GM12892 (cell line): ENCODE measurements around the gene CDCA7L. TPM values are rescaled to one million over a fixed set of nuclear protein-coding genes. Genes with fewer than 3 reads are reported as not detected.

Experiments used
- DNase-seq: peaks from one replicate; pipeline ENCODE4 v3.0.0; 2011; ENCODE audit not compliant: insufficient read length
- FAIRE-seq: peaks from 2 replicates; lab custom pipeline; 2011; peaks lifted over from hg19 to GRCh38; lab: Jason Lieb, UNC
- POLR2A ChIP-seq: IDR thresholded peaks from 2 replicates; pipeline ENCODE4 v1.6.1; 2011; ENCODE audit warnings: low read depth, low read length, control low read depth
- POLR2AphosphoS5 ChIP-seq: IDR thresholded peaks from 2 replicates; pipeline ENCODE4 v1.6.1; 2011; ENCODE audit warnings: low read depth, low read length, control low read depth
- TAF1 ChIP-seq: IDR thresholded peaks from 2 replicates; pipeline ENCODE4 v1.6.1; 2011; ENCODE audit warnings: low read depth, mild to moderate bottlenecking, control low read depth, low read length, borderline replicate concordance
- polyA plus RNA-seq: library from polyadenylated mRNA; unstranded; fragments of >200 nt; gene quantifications from one replicate; pipeline ENCODE4 v1.2.1, GENCODE V29; 2012; ENCODE audit warnings: missing spikeins, inconsistent platforms; ENCODE audit not compliant: missing spikeins

The CDCA7L gene, protein sequence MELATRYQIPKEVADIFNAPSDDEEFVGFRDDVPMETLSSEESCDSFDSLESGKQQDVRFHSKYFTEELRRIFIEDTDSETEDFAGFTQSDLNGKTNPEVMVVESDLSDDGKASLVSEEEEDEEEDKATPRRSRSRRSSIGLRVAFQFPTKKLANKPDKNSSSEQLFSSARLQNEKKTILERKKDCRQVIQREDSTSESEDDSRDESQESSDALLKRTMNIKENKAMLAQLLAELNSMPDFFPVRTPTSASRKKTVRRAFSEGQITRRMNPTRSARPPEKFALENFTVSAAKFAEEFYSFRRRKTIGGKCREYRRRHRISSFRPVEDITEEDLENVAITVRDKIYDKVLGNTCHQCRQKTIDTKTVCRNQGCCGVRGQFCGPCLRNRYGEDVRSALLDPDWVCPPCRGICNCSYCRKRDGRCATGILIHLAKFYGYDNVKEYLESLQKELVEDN
- polyA plus RNA-seq, result 42.0 TPM

DNA sequence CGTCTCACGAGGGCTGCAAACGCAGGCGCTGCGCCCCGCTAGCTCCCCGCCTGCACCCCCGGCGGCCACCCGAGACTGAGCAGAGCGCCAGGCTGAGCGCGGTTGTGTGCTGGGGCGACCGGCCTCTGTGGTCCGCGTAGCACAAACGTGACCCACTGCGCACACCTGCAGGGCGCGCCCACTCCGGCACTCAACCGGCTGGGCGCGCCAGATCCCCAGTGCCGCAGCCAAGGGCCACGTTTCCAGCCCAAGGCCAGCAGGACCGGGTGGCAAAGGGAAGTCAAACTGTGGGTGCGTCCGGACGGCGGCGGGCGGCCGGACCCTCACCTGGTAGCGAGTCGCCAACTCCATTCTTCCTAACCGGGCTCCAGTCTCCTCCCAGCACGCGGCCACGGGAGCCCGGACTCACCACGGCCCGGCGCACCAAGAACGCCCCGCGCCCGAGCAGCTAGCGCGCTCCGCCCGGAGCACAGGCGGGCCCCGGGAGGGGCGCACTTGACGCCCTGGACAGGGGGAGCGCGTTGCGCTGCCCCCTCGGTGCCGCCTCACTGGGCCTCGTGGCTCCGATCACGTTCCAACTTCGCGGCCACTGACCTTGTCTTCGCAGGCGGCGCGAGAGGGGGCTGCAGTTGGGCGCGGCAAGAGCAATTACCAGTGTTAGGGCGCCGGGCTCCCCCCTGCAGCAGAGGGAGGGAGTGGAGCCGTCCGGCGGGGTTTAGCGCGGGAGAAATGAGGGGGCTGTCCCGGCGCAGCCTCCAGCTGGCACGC is at the start of gene CDCA7L:
CDCA7L (minus strand) TSS at position 446 of the 768 bp plus-strand sequence; CDS start at position 351, 95 bp downstream.
- peak; percentile 83 for DNase-seq
- TF ChIP-seq POLR2A, result peak; percentile 88
- TF ChIP-seq TAF1, result peak; percentile 52; the same call in 1 of the 2 replicates
- TF ChIP-seq POLR2AphosphoS5, result peak; percentile 72

DNA sequence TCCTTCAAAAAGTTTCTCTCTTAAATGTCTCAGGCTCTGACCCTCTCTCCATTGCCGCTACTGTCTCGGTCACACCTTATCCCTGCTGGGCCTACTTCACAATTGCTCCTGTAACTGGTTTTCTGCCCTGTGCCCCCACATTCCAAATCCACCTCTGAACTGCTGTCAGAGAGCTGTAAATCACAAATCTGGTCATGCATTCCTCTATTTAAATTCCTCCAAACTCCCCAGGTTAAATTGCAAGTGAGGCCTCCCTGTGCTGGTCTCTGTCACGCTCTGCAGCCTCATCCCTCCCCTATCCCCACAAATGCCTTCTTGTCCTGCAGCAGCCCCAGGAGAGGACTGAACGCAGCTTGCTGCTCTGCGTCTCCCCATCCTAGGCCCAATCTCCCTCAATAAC is 40.4 kb upstream of the CDCA7L start:
- TF ChIP-seq TAF1 (no peak), POLR2A (no peak), POLR2AphosphoS5 (no peak)
- FAIRE-seq, result no peak
- no peak for DNase-seq

More for the DNA sequence above, at the start of gene CDCA7L:
- peak; percentile 94 for FAIRE-seq

DNA sequence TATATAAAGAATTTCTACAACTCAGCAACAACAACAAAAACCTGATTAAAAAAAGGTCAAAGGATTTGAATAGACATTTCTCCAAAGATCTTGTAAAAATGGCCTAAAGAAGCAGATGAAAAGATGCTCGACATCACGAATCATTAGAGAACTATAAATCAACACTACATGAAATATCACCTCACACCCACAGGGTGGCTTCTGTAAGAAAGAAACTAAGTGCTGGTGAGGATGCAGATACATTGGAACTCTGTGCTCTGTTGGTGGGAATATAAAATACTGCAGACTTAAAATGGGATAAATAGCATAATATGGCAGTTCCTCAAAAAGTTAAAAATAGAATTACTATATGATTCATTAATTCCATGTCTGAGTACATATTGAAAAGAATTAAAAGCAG is 38.3 kb upstream of the CDCA7L start:
- FAIRE-seq, result no peak
- DNase-seq, result no peak
- TF ChIP-seq TAF1 (no peak), POLR2AphosphoS5 (no peak), POLR2A (no peak)

DNA sequence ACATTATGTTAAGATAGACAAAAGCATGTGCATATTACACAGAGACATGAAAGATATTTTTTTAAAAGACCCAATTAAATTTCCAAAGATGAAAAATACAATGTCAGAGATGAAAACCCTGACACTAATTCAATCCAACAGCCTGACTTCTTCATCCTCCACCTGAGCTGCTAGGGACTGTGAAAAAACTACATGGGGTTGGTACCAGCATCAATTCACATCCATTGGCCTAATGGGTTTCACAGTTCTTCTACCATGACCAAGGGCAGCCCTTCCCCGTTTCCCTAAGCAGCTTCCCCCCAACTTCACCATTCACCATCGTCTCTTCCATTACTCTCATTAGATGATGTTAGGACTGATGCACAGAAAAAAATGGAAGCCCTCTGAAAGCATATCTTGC is 37.4 kb upstream of the CDCA7L start:
- TF ChIP-seq POLR2AphosphoS5 (no peak), TAF1 (no peak), POLR2A (no peak)
- DNase-seq (no peak), FAIRE-seq (no peak)

DNA sequence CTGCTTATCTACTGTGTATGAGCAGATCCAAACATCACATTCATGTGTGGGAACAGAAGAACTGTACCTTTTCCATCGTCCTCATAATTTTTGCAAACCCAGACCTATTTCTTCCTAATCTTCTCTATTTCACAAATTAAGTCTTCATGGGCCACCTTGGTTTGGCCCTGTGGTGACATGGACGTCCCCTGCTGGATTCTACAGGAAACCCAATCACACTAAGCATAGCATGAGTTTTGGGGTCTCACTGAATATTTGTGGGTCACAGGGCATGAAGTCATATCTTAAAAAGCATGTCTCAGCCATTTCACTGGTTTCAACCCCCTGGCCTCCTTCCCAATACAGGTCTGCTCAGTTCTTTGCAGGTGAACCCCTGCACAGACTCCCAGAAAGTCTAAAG is 35.8 kb upstream of the CDCA7L start:
- FAIRE-seq (no peak), DNase-seq (no peak)
- TF ChIP-seq POLR2A, result no peak
- no peak for TF ChIP-seq TAF1
- TF ChIP-seq POLR2AphosphoS5, result no peak

DNA sequence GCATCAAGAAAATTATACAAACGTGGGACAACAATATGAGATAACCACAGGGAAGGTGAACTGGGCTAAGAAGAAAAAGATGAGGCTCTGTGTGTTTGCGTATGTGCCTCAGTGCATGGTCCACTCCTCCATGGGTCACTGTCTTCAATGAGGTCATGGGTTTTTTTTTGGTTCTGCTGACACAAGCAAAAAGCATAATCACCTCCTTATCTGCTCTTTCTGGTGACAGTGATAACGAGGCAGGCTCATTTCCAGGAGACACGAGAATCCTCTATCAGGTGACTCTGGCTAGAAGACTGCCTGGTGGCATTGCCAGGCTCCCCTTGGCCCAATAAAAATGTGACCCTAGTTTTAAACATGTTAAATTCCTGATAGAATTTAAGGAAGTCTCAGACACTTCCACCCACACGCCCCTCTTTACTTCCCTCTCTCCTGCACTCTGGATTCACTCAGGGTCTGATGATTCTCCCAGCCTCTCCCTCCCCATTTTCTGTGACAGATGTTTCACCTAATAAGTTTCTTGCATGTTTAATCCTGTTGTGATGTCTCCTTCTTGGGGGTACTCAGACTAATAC is 35.3 kb upstream of the CDCA7L start:
- TF ChIP-seq POLR2AphosphoS5 (no peak), TAF1 (no peak), POLR2A (no peak)
- no peak for DNase-seq
- no peak for FAIRE-seq

DNA sequence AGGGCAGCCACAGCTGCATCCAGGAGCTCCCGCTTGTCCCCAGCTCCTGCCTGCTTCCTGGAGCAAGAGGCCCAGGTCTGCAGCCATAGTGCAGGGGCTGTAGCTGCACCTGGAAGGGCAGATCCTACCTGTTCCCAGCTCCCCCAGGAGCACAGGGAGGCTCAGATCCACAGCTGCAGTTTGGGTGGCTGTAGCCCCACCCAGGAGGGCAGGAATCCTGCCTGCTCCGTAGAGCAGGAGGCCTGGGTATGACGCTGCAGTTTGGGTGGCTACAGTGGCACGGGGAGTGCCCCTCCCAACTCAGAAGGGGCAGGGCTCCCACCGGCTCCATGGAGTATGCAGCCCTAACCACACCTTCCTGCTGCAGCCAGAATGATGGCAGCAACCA is 26.7 kb upstream of the CDCA7L start:
- FAIRE-seq, result no peak
- TF ChIP-seq POLR2A (no peak), TAF1 (no peak), POLR2AphosphoS5 (no peak)

DNA sequence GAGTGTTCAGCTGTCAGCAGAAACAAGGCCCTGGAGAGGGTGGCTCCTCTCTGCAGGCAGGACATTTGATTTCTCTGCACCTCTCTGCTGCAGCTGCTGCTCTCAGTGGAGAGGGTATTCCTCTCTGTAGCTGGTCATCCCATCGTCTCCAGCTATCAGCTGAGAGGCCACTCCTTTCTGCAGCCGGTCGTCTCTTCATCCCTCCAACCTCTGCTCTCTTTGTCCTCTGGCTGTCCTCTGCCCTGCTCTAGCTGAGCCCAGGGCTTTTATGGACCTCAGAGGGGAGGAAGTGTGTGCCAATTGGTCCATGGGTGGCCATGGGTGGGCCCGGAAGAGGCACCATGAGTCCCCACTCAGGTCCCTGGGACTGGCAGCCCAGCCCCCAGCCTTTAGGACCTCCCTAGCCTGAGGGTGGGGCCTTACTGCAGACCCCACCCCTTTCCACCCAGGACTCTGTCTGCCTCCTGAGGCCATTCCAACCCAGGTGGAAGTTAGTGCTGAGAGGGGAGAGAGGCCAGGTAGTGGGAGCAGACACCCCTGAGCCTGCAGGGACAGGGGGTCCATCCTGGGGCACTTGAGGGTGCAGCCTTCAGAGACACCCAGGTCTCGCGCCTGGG is 26.2 kb upstream of the CDCA7L start:
- no peak for DNase-seq
- TF ChIP-seq POLR2A (no peak), TAF1 (no peak), POLR2AphosphoS5 (no peak)
- FAIRE-seq, result no peak

More for the DNA sequence above, 26.7 kb upstream of the CDCA7L start:
- DNase-seq, result no peak

DNA sequence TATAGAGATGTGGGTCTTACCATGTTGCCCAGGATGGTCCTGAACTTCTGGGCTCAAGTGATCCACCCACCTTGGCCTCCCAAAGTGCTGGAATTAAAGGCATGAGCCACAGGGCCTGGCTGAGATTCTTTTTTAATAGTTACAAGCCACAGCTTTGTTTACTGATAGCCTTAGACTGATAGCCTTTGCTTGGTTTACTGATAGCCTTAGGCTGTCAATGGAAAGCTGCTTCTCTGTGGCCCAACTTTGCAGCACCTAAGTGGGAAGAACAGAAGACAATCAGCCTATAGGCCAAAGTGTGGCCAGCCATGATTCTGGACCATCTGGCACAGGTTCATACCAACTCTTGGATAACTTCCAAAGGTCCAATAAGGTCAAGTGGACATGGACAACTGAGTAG is 24.1 kb upstream of the CDCA7L start:
- DNase-seq, result no peak
- no peak for FAIRE-seq
- TF ChIP-seq POLR2A (no peak), POLR2AphosphoS5 (no peak), TAF1 (no peak)

DNA sequence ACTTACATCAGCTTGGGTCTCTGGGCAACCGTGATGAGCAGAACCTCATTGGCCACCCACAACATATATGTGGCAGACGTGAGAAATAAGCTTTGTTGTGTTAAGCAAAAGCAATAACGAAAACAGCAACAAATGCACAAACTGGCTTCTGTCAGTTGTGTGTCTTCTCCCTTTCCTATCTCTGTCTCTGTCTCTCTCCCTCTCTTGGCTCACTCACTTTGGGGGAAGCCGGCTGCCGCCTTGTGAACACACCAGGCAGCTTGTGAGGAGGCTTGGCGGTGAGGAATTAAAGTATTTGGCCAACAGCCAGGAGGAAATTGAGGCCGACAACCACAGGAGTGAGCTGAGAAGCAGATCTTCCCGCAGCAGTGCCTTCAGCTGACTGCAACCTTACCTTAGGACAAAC is 21.9 kb upstream of the CDCA7L start:
- FAIRE-seq, result peak; percentile 87
- TF ChIP-seq TAF1, result no peak
- TF ChIP-seq POLR2A, result no peak
- TF ChIP-seq POLR2AphosphoS5, result no peak
- no peak for DNase-seq

DNA sequence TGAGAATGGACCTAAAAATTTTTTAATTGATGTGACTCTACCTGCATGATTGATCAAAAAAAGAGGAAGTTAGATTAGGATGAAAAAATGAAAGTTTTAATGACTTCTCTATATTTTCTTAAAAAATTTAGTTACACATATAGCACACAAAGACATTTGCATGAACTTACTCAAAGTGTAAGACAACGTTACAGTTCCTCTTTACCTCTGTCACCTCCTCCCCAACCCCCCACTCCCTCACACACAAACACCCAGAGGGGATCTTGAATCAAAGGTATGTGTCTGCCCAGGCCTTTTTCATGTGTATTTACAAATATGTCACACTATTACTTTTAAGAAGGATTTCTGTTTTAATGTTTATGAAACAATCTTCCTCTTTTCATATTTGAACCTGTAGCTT is 20.6 kb upstream of the CDCA7L start:
- DNase-seq (no peak), FAIRE-seq (peak; percentile 17)
- TF ChIP-seq POLR2AphosphoS5 (no peak), TAF1 (no peak), POLR2A (no peak)
